Fibroblast of peridontal ligament (primary cell): ENCODE results near the gene PTPN7.
"Not testable (repeated sequence)": the region's sequence is repeated elsewhere in the genome, so short reads cannot be mapped to it uniquely, and the experiment has no call there.

Experiments used
- DNase-seq: peaks from one replicate; pipeline ENCODE4 v3.0.0-alpha.2; 2010; ENCODE audit errors: extremely low read depth

The PTPN7 gene

DNA sequence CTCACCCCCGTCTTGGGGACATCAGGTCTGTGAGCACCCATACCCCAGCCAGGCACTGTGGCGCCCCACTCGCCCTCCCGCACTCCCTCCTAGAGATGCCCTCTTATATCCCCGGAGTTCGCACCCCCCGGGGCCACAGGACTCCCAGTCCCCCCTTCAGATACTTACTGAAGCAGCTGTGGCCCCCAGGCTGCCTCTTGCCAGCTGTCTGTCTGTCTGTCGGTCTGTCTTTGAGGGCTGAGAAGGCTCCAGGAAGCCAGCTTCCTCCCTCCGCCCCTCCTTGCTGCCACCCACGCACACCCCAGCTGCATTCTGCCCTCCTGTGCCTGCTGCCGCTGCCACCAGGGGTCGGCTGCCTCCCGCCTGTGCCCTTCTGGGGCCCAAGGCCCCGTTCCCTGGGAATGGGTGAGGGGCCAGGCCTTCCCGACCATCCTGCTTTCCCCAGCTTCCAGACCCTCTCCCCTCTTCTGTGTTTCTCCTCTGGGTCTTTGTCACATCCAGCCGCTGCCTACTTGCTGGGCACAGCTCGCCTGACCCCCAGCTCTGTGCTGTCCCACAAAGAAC is at the start of gene PTPN7:
TSS of gene PTPN7 (minus strand) at position 226 of the 564 bp plus-strand sequence. CDS start 1,200 bp downstream, outside the sequence.
- DNase-seq = no peak

DNA sequence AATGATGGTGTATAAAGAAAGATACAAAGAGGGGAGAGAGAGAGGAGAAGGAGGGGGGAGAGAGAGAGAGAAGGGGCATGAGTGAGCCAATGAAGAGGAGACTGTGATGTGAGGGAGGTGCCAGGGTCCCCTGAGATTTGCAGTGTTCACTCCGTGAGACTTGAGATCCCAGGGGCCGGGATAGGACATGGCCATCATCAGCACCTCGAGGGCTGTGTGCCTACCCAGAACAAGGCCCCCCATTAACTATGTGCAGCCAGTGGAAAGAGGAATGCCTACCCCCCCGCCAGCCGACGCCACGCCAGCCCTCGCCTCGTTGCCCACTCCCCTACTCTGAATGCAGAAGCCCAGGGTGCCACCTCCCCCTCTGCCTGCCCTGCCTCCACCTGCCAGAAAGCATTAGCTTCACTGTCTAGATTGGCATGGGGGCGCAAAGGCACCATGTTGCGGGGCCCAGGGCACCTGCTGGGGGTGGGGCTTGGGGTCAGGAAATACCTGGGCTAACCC is 48.0 kb upstream of the PTPN7 start:
- no peak for DNase-seq

DNA sequence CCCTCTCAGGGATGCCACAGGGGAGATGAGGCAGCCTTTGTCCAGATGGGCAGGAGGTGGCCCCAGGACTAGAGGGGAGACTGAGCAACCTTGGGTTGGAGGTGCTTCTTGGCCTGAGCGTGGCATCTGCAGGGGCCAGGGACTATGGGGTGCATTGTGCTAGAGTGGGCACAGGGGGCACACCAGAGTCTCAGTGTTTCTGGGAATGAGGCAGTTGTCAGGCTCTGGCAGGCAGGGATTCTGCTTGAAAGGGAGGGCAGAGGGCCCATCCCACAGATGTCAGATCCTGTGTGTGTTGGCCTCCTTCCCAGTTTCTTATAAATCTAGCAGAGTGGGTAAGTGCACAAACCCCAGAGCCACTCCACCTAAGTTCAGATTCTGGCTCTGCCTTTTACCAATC is 46.9 kb upstream of the PTPN7 start:
- peak; percentile 73 for DNase-seq

DNA sequence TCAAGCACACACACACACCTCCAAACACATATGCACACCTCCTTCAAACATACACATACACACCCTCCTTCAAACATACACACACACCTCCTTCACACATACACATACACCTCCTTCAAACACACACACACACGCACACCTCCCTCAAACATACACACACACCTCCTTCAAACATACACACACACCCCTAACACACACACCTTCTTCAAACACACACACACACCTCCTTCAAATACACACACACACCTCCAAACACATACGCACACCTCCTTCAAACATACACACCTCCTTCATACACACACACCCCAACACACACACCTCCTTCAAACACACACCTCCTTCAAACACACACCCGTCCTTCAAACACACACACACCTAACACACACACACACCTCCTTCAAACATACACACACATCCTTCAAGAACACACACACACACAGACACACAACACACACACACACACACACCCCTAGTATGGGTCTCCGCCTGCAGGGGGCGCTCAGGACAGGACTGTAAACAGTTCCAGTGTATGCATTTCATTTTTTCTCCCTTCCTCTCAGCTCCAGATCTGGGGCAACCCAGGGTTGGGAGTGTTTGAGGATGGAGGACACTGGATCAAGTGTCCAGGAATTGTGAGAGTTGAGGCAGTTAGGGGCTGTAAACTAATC is 45.3 kb upstream of the PTPN7 start:
- no peak for DNase-seq

DNA sequence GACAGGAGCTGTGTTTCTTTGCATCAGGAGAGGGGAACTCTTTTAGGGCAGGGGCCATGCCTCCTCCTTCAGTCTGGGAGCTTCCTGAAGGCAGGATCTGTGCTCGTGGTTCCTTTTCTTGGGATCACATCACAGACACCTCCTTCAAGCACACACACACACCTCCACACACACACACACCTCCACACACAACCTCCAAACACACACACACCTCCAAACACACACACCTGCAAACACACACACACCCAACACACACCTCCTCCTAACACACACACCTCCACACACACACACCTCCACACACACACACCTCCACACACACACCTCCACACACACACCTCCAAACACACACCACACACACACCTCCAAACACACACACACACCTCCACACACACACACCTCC is 43.7 kb upstream of the PTPN7 start:
- no peak for DNase-seq

DNA sequence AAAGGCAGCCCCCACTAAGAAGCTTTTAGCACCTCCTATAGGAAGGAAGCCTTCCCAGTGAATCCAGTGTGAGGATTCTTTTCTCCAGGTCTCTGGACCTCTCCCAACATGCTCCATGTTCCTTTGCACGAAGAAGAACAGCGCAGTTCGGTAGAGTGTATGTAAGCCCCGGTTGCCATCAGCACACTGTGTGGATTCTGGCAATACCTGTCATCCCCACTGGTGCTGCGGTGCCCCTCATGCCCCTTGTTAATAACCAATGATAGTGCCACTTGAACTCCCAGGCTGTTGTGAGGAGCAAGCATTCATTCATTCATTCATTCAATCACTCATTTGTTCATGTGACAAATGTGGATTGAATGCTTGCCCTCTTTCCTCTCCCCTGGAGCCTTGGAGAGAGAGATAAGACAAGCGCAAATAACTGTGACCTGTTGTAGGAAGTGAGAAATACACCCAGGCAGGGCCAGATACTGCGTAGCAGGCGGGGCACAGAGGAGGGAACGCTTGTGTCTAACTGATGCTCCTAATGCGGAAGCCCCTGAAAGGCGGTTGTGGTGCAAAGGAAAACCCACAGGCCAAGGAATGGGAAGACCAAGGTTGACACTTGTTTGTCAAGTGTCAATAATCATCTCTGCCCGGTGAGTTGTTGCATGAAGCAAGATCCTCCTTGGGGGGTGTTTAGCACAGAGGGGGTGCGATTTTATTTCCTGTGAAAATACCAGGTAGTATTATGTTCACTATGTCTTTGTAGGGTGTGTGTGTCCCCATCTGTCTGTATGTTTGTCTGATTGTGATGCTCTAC is 43.0 kb upstream of the PTPN7 start:
- no peak for DNase-seq

DNA sequence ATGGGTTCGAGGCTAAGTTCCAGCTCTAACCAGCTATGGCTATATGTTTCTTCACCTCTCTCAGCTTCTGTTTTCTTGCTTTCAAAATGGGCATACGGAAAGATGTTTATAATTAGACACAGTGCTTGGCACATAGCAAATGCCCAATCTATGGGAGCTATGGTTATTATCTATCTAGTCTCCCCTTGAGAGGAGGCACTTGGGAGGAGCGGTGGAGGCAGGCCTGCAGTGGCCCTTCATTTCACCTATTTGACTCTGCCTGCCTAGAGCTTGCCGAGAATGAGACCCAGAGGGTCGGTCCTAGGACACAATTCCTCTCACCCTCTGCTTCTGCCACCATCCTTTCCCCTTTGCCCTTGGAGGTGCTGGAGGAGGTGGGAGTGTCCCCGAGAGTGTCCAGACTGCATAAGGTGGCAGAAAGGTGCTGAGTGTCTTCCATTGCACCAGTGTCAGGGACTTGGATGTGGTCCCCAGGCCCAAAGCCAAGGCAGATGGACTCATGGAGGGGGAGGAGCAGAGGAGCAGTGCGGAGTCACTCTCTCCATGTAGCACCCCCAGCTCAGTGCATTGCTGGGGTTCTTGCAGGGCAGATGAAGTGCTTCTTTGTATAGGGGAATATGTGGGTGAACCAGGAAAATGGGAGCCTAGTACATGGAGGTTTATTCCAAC is 42.2 kb upstream of the PTPN7 start:
- DNase-seq = no peak

DNA sequence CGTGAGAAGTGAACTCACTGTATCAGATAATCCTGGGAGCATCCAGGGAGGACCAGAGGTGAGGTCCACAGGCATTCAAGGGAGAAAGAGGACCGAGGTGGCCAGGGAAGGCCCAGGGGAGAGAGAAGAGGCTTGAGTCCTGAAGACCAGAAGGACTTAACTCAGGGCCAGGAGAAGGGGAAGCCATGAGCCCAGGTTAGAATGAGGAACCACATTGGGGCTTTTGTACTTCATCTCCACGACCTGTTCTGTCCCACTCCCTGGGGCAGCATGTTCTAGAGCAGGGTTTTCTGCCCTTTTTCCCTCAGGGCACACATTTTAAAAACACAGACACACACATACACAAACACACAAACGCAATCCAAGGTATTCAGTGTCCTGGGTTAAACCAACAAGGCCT is 41.6 kb upstream of the PTPN7 start:
- DNase-seq = no peak

DNA sequence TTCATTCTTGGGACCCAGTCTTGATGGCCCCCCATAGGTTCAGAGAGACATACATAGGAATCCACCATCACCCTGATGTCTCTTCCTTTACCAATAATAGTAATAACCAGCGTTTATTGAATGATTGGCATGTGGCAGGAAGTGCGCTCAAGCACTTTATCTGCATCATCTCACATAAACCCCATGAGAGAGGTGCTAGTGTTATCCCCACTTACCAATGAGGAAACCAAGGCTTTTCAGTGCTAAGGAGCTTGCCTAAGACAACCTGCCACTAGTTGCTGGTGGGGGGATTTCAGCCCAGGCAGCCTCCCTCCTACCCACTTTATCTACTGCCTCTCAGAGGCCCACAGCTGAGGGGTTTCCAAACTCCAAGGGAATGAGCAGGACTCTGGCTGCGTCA is 40.9 kb upstream of the PTPN7 start:
- no peak for DNase-seq

DNA sequence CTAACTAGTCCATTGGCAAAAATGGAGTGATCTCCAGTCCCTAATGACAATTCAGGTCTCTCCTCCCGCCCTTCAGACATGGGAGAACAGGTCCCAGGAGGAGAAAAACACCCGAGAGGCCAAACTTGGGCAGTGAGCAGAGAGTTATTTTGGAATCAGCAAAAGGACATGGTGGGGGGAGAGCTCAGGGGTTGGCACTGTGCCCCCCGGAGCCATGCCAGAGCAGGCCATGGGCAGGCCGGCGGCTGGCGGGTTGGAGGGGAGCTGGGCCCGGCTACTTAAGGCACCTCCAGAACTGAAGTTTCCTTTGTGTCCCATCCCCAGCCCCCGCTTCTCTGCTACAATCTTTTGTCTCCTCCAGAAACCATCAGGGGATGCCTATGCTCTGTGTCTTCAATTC is 40.3 kb upstream of the PTPN7 start:
- DNase-seq = no peak

DNA sequence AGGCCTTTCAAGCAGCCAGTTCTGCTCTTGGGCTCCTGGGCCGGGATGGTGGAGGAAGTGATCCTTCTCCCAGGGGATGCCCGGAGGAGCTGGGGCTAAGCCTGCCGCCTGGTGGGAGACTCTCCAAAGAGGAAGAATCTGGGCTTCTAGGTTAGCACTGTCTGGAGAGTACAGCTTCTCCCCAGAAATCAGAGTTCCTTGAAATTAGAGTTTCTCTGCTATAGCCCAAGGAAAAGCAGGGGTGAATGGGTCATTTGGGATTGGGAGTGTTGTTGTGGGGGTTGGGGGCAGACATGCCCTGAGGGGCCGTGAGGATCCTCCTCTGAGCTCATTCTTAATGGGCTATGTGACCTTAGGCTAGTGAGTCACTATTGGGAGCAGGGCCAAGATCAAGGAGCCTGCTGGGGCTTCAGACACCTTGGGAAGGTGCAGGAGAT is 39.7 kb upstream of the PTPN7 start:
- DNase-seq = no peak

DNA sequence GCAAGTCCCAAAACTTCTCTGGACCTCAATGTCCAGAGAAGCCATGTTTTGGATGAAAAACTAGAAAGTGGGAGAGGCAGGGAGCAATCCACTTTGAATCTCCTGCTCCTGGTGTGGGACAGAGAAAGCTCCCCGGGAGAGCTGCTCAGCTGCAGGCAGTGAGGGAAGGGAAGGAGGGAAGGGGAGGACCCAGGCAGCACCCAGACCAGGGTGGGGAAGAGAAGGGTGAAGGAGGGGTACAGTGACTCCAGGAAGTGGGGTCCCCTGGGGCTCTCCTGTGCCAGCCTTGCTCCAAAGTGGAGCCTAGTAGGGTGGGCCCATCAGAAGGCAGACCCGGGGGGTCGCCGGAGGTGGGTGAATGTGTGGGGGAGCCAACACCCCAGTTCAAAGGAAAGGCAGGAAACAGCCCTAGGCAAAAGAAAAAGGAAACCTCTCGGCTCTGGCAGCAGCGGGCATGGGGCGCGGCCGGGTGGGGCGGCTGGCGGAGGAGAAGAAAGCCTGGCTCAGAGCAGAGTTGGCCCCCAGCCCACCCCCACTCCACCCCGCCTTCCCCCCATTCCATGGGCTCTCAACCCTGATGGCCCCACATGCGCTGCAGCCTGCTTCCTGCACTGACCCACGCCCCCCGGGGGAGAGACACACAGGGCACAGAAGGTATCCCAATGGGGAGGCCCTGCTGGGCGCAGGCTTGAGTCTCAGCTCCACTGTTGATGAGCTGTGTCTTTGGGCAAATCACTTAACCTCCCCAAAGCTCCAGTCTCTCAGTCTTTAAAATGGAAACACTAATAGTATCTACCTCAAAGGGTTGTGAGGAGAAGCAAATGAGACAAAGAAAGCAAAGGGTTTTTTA is 38.9 kb upstream of the PTPN7 start:
- DNase-seq = no peak

DNA sequence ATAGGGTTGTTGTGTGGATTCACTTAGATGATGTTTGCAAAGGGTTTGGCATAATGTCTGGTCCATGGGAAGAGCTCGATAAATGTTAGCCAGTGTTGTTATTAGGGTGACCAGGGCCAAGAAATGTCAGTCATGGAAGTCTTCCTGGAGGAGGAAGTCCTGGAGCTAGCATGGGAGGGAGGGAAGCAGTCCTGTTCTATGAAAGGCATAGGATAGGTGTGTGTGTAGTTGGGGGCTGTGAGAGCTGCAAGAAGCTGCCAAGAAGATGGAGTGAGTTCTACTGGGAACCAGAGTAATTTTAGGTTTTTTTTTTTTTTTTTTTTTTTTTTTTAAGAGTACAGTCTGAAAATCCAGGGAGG is 37.9 kb upstream of the PTPN7 start:
- no peak for DNase-seq

DNA sequence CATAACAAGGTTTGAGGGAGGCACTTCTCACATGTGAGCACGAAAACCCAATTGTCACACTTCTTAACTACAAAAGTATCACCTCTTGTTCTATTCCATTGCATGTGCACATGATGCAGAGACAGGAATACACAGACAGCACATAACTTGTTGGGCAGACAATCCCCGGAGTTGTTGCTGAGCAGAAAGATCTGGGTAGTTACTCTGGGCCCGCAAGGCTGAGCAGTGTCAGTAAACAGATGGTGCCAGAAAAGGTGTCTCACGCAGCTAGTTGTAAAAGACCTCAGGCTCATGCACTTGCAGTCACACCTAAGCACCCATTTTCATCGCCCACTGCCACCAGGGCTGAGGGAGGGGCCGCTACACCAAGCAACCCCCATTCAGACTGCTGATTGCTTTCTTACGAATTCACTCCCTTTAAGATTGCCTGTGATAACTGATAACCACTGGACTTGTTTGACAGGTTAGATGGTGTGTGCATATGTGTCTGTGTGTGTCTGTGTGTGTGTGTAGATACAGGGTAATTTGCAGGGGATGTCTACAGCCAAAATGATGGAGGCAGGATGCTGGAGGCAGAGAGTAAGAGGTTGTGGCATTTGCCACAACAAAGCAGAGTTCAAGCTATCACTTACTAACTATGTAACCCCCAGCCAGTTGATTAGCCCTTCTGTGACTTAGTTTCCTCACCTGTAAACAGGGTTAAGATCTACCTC is 37.4 kb upstream of the PTPN7 start:
- no peak for DNase-seq

DNA sequence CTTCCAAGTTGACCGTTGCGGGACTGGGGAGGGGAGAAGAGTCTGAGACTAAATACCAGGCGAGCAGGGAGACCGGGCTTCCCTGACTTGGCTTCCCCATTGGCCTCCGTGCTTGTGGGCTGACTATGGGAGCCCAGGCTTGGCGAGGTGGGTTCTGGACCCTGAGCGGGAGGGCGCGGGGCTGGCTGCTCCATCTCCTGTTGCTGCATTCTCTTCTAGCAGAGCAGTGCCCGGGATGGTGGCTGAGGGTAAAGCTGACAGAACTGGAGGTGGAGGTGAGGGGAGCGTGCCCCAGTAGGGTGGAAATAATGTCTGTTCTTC is 33.9 kb upstream of the PTPN7 start:
- no peak for DNase-seq

DNA sequence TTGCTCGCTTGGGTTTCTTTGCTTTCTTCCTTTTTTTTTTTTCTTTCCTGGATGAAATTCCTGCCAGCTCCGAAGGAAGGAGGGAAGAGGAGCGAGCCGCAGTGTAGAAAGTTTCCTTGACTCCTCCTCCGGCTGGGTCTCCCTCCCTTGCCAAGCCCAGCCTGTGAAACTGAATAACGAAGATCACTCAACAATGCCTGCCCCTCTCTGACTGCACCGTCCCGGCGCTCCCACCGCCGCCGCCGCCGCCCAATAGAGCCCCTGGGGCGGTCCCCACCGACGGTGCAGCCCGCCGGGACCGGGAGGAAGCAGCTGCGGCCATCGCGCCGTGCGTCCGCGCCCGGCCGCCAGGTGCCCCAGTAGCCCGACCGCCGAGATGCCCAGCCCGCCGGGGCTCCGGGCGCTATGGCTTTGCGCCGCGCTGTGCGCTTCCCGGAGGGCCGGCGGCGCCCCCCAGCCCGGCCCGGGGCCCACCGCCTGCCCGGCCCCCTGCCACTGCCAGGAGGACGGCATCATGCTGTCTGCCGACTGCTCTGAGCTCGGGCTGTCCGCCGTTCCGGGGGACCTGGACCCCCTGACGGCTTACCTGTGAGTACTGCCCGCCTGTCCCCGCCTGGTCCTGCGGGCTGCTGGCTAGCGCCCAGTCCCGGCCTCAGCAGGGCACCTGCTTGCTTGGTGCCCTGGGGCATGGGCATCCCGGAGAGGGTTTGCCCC is 33.4 kb upstream of the PTPN7 start, which contains the start of gene LGR6:
TSS of gene LGR6 (plus strand) at position 186 of the 714 bp plus-strand sequence. CDS start at position 377, 191 bp downstream.
- no peak for DNase-seq

DNA sequence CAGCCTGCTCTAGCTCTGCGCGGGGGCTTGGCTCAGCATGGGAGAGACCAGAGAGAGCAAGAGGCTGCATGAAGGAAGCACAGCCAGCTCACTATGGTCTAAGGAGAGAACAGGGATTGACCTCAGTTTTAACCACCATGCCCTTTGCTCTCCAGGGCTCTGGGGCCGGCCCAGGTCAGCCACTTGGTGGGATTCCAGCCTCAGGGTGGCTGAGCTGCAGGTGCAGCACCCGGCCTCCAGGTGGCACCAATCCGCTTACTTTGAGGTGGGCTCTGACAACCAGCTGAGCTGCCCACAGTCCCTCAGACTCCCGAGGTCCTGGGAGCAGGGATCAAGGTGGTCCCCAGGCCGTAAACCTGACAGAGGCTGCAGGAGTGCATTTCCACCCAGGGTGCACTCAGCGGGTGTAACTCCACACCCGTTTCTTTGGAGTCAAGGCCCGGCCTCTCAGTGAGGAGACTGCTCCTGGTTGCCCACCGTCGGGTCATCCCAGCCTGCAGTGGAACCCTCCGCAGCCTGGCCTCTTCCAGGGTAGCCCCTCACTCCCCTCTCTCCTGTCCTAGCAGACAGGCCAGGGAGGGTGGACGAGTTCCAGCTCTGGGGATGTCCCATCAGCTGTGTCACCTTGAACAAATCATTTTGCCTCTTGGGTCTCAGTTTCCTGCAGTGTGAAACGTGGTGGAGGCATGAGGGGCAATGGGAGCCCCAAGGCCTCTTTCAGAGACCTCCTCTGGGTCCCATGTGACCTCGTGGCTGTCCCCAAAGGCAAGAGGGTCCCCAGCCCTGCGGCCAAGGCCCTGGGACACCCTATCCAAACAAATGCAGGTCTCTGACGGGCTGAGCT is 32.6 kb upstream of the PTPN7 start:
- peak; percentile 40 for DNase-seq

DNA sequence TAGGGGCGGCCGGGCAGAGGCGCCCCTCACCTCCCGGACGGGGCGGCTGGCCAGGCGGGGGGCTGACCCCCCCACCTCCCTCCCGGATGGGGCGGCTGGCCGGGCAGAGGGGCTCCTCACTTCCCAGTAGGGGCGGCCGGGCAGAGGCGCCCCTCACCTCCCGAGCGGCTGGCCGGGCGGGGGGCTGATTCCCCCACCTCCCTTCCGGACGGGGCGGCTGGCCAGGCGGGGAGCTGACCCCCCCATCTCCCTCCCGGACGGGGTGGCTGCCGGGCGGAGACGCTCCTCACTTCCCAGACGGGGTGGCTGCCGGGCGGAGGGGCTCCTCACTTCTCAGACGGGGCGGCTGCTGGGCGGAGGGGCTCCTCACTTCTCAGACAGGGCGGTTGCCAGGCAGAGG is 31.0 kb upstream of the PTPN7 start:
- DNase-seq = not testable (repeated sequence)
